ENCODE measurements around the gene RPTOR. TPM values are rescaled to one million over a fixed set of nuclear protein-coding genes. Genes with fewer than 3 reads are reported as not detected.

RPTOR gene
- total and polyA plus RNA-seq, 2 experiments from 2014 or later: 13.2 to 37.9 TPM

DNA sequence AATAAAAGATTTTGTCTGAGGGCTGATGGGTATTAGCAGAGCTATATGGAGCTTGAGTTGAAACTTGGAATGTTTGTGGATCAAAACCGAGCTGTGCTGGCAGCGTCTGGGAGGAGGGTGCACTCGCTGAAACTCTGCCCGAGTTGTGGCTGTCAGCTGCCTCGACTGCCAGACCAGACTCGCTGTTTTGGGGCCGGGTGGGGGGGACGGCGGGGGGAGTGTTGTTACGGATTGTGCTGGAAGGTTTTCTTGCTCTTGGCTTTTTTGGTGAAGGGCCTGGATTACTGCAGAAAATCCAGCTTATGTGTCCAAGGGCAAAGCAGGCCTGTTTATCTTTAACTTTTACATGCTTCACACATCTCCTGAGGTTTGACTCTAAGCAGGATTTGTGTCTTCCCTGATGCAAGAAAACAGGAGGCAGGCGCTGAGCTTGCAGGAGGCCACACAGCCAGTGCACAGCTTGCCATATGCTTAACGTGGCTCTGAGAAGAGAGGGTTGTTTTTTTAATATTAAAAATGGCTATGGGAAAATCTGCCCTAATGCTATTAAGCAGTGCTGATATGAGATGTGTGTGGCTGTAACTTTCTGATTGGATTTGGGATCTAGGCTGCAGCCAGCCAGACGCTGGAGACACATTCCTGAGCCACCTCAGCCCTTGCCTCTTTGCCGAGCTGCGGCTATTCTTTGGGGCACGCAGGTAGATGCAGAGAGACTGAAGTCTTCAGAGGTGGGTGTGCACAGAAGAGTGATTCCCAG lies 20.5 kb upstream of the RPTOR start:
- Histone ChIP-seq H3K4me1 (ENCODE audit: low read depth) (no peaks in the 10 kb centered on the region), H3K27ac (no peak overlapping the region), H3K36me3 (no peaks in the 10 kb centered on the region), H3K27me3 (peaks cover 5% of the 10 kb centered on the region), H3K4me3 (no peak overlapping the region), H3K9me3 (ENCODE audit: low read depth) (no peaks in the 10 kb centered on the region)
- TF ChIP-seq, protein P1, sequence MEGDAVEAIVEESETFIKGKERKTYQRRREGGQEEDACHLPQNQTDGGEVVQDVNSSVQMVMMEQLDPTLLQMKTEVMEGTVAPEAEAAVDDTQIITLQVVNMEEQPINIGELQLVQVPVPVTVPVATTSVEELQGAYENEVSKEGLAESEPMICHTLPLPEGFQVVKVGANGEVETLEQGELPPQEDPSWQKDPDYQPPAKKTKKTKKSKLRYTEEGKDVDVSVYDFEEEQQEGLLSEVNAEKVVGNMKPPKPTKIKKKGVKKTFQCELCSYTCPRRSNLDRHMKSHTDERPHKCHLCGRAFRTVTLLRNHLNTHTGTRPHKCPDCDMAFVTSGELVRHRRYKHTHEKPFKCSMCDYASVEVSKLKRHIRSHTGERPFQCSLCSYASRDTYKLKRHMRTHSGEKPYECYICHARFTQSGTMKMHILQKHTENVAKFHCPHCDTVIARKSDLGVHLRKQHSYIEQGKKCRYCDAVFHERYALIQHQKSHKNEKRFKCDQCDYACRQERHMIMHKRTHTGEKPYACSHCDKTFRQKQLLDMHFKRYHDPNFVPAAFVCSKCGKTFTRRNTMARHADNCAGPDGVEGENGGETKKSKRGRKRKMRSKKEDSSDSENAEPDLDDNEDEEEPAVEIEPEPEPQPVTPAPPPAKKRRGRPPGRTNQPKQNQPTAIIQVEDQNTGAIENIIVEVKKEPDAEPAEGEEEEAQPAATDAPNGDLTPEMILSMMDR (IDR thresholded peaks at IDR 0.05; ENCODE audit: low read depth, low read length): no peak
- no peak for DNase-seq (ENCODE audit: low read depth in 1 of 2, low spot score in 1 of 2)

DNA sequence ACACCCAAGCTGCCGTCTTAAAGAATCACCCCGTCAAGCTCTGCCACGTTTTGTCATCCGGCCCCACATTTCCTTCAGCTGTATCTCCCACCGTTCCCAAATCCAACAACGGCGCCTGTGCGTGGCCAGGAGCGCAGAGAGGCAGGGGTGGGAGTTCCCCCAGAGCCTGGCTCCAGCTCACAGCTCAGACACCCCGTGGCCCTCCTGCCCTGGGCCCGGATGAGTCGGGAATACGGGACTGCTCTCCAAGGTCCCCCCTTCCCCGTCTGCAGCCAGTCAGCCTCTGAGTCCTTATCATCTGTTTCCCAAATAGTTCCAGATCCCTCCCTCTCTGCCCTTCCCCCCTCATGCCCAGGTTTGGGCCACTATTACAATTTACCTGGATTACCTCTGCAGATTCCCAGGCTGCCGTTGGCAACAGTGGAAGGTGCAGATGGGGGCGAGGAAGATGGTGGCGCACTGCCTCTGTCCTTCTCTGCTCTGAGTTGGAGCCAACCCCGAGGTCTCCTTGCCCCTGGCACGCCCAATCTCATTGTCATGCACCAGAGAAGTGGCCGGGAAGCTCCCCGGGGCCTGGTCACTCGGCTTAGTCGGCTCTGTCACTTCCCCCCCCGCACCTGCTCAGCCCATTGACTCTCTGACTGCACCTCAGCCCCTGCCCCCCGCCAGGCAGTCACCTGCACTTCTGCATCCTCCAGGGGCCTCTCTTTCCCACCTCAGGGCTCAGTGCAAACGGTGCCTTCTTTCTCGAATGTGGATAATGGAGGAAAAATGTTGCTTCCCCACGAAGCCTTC lies 18.3 kb upstream of the RPTOR start:
- no peak for DNase-seq (ENCODE audit: low read depth in 1 of 2, low spot score in 1 of 2)
- Histone ChIP-seq H3K9me3 (ENCODE audit: low read depth) (no peaks in the 10 kb centered on the region), H3K27ac (no peak overlapping the region), H3K36me3 (no peaks in the 10 kb centered on the region), H3K27me3 (no peaks in the 10 kb centered on the region), H3K4me3 (no peak overlapping the region), H3K4me1 (ENCODE audit: low read depth) (no peaks in the 10 kb centered on the region)
- TF ChIP-seq, protein P1 (IDR thresholded peaks at IDR 0.05; ENCODE audit: low read depth, low read length): no peak

DNA sequence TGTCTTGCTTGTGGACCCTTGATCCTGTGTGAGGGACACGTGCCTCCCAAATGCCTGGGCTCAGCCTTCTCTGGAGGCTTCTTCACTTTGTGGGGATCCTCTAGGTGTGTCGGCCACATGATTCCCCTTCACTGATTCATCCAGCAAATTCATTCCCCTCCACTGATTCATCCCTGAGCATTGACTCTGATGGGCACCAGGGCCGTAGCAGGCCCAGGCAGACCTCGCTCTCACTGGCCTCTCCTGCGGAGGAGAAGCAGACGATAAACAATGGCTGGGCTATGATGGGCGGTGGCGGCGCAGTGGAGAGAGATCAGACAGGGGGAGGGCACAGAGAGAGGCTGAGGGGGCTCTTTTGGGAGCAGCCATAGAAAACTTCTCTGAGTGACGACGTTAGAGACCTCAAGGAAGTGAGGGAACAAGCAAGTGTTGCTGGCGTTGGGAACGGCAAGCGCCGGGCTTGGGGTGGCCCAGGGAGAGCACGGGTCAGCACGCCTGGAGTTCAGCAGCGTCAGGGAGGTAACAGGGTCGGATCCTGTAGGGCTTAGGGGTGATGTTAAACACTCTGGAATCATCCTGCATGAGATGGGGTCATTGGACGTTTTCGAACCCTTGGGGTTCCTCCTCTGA lies 17.5 kb upstream of the RPTOR start:
- Histone ChIP-seq H3K4me1 (ENCODE audit: low read depth) (no peaks in the 10 kb centered on the region), H3K27ac (no peak overlapping the region), H3K4me3 (no peak overlapping the region), H3K9me3 (ENCODE audit: low read depth) (no peaks in the 10 kb centered on the region), H3K36me3 (no peaks in the 10 kb centered on the region), H3K27me3 (no peaks in the 10 kb centered on the region)
- DNase-seq (ENCODE audit: low read depth in 1 of 2, low spot score in 1 of 2): no peak
- TF ChIP-seq, protein P1 (IDR thresholded peaks at IDR 0.05; ENCODE audit: low read depth, low read length): no peak

DNA sequence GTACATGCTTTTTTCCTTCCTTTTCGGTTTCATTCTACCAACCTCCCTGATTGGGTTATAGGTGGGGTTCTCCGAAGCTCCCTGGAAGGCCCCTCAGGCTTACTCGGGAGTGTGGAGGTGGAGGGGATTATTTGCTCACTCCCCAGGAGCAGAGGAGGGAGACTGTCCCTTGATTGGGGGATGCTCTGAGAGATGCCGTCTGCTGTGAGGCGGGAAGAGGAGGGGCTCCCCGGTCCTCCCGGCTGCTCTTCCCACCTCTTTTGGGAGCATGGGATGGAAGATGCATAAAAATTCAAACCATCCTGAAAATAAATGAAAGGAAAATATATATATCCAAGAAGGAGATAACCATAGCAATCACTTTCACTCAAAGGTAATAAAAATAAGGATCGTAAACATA lies 16.1 kb upstream of the RPTOR start:
- no peak for DNase-seq (ENCODE audit: low read depth in 1 of 2, low spot score in 1 of 2)
- Histone ChIP-seq H3K4me1 (ENCODE audit: low read depth) (no peaks in the 10 kb centered on the region), H3K36me3 (no peaks in the 10 kb centered on the region), H3K4me3 (no peak overlapping the region), H3K27ac (no peak overlapping the region), H3K9me3 (ENCODE audit: low read depth) (no peaks in the 10 kb centered on the region), H3K27me3 (no peaks in the 10 kb centered on the region)
- TF ChIP-seq, protein P1 (IDR thresholded peaks at IDR 0.05; ENCODE audit: low read depth, low read length): no peak

DNA sequence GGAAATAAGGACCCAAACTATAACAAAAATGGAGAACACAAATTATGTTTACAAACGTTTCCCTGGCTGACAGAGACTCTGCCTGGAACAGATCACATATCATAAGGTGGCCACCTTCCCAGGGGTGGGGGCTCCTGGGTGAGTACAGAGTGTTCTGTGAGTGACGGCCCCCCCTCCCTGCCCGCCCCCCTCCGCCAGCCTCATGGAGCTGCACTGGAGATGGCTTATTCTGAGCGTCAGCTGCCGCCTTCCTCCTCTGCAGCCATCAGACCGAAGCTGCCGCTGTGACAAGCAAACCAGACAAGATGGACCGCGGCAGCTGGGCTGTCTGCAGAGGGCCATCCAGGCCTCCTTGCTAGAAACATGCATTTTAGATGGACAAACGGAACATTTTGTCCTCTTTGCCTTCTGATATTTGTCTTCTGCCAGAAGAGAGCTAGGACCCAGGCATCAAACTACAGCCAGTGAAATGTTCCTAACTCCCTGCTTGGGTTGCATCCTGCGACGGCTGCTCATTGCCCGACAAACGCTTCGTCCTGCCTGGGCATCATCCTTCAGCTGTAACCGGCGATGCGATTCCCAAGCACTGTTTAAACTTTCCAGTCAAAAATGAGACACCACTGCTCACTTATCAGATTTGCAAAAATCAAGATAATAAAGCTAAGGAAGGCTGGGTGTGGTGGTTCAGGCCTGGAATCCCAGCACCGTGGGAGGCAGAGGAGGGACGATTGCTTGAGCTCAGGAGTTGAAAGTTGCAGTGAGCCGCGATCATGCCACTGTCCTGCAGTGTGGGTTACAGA lies 15.3 kb upstream of the RPTOR start:
- TF ChIP-seq, protein P1 (IDR thresholded peaks at IDR 0.05; ENCODE audit: low read depth, low read length): no peak
- no peaks in the 10 kb centered on the region for H3K27me3 ChIP-seq
- no peak for DNase-seq (ENCODE audit: low read depth in 1 of 2, low spot score in 1 of 2)
- no peaks in the 10 kb centered on the region for H3K36me3 ChIP-seq
- no peak overlapping the region for H3K27ac ChIP-seq
- no peaks in the 10 kb centered on the region for H3K4me1 ChIP-seq (ENCODE audit: low read depth)
- no peaks in the 10 kb centered on the region for H3K9me3 ChIP-seq (ENCODE audit: low read depth)
- no peak overlapping the region for H3K4me3 ChIP-seq

Measured in cardiac muscle cell (in vitro differentiated cells and primary cell).